ENCODE data around the gene EDNRB.
"Not testable (repeated sequence)": the region's sequence is repeated elsewhere in the genome, so short reads cannot be mapped to it uniquely, and the experiment has no call there.

The EDNRB gene

GRCh38 chr13:77918391-77919245 is at the start of gene EDNRB:
Gene EDNRB (minus strand): TSS chr13:77918831. CDS start chr13:77918573, 258 bp downstream.
- no peak for DNase-seq

- no peak for DNase-seq
These were observed 48.0 kb upstream of the EDNRB start for GRCh38 chr13:77966671-77967070.

- DNase-seq = no peak
These were observed 34.1 kb upstream of the EDNRB start for GRCh38 chr13:77952737-77953136.

GRCh38 chr13:77952276-77952675 is 33.6 kb upstream of the EDNRB start:
- no peak for DNase-seq

- no peak for DNase-seq
These were observed 27.9 kb upstream of the EDNRB start for GRCh38 chr13:77946522-77946921.

- not testable (repeated sequence) for DNase-seq
These were observed 16.4 kb upstream of the EDNRB start for GRCh38 chr13:77935063-77935462.

GRCh38 chr13:77930430-77930829 is 11.8 kb upstream of the EDNRB start:
- no peak for DNase-seq

GRCh38 chr13:77928909-77929308 is 10.3 kb upstream of the EDNRB start:
- no peak for DNase-seq

- no peak for DNase-seq
These were observed 7.0 kb upstream of the EDNRB start for GRCh38 chr13:77925616-77926015.

- no peak for DNase-seq
These were observed 1.3 kb upstream of the EDNRB start for GRCh38 chr13:77919921-77920294.

GRCh38 chr13:77919246-77919920 is 752 bp upstream of the EDNRB start:
- DNase-seq = no peak

GRCh38 chr13:77916488-77916887 is 2.1 kb downstream of the EDNRB start:
- DNase-seq = no peak

- DNase-seq = no peak
These were observed 2.9 kb downstream of the EDNRB start for GRCh38 chr13:77915686-77916085.

- no peak for DNase-seq
These were observed 5.6 kb downstream of the EDNRB start for GRCh38 chr13:77913003-77913402.

- no peak for DNase-seq
These were observed 6.9 kb downstream of the EDNRB start for GRCh38 chr13:77911751-77912150.

- no peak for DNase-seq
These were observed 8.8 kb downstream of the EDNRB start for GRCh38 chr13:77909827-77910226.

GRCh38 chr13:77908531-77908930 is 10.1 kb downstream of the EDNRB start:
- no peak for DNase-seq

- DNase-seq = no peak
These were observed 10.8 kb downstream of the EDNRB start for GRCh38 chr13:77907666-77908341.

GRCh38 chr13:77904031-77904430 is 14.6 kb downstream of the EDNRB start:
- DNase-seq = no peak

GRCh38 chr13:77903435-77903834 is 15.2 kb downstream of the EDNRB start:
- no peak for DNase-seq

GRCh38 chr13:77902319-77902963 is 16.2 kb downstream of the EDNRB start:
- no peak for DNase-seq

- no peak for DNase-seq
These were observed 20.5 kb downstream of the EDNRB start for GRCh38 chr13:77898097-77898496.

- no peak for DNase-seq
These were observed 21.7 kb downstream of the EDNRB start for GRCh38 chr13:77896977-77897376.

Data from GF-D8 (cell line).